Coronary artery (tissue), 2 donors: ENCODE results near the gene C5AR1.
A peak's percentile ranks its signal among the peaks of the same experiment; 100 is the strongest.

Experiments
- DNase-seq: peaks from one replicate; pipeline ENCODE4 v3.0.0-alpha.2; 2017; ENCODE audit warnings: low spot score
- H3K27ac ChIP-seq, 2 donors: fragments of 200-600 bp; sonication (generic); one replicate each; pipeline ENCODE4 v1.5.1; 2016 to 2019
- H3K4me3 ChIP-seq: fragments of 200-600 bp; sonication (generic); 2 replicates; pipeline ENCODE4 v1.5.1; 2016; ENCODE audit warnings: mild to moderate bottlenecking, moderate library complexity
- CTCF ChIP-seq: fragments of 200-600 bp; sonication (generic); IDR thresholded peaks from one replicate; pipeline ENCODE4 v1.5.1; 2019; ENCODE audit warnings: antibody characterized with exemption

The C5AR1 gene

GRCh38 chr19:47302249-47302648, 7.4 kb upstream of the C5AR1 start:
- H3K27ac ChIP-seq: no peak overlapping the region
- TF ChIP-seq CTCF: no peak
- DNase-seq: no peak
- no peak overlapping the region for H3K4me3 ChIP-seq

- no peak overlapping the region for H3K4me3 ChIP-seq
- H3K27ac ChIP-seq: no peak overlapping the region
- no peak for TF ChIP-seq CTCF
- DNase-seq: no peak
Observed at GRCh38 chr19:47303966-47304365, 5.7 kb upstream of the C5AR1 start.

GRCh38 chr19:47305309-47305751, 4.3 kb upstream of the C5AR1 start:
- no peak for DNase-seq
- peak overlapping the region; percentile 28 for H3K4me3 ChIP-seq
- no peak overlapping the region for H3K27ac ChIP-seq
- peak; percentile 88 for TF ChIP-seq CTCF

- no peak for TF ChIP-seq CTCF
- H3K4me3 ChIP-seq: no peak overlapping the region
- DNase-seq: no peak
- no peak overlapping the region for H3K27ac ChIP-seq
Observed at GRCh38 chr19:47306303-47306702, 3.4 kb upstream of the C5AR1 start.

GRCh38 chr19:47309038-47309437, 623 bp upstream of the C5AR1 start:
- TF ChIP-seq CTCF: no peak
- H3K27ac ChIP-seq: peak overlapping the region in 1 of 2 donors; percentile 47

GRCh38 chr19:47310323-47310722, 662 bp downstream of the C5AR1 start:
- TF ChIP-seq CTCF: no peak
- H3K27ac ChIP-seq: peak overlapping the region in 1 of 2 donors; percentile 59
- no peak for DNase-seq
- peak overlapping the region; percentile 46 for H3K4me3 ChIP-seq

More at GRCh38 chr19:47309038-47309437, 623 bp upstream of the C5AR1 start:
- peak overlapping the region; percentile 12 for H3K4me3 ChIP-seq
- no peak for DNase-seq

GRCh38 chr19:47310819-47311218, 1.2 kb downstream of the C5AR1 start:
- Histone ChIP-seq H3K27ac (peak overlapping the region in 1 of 2 donors; percentile 59), H3K4me3 (peak overlapping the region; percentile 46)
- no peak for TF ChIP-seq CTCF
- DNase-seq: no peak
